Right lobe of liver (tissue), 4 donors: Measurements from ENCODE around the gene TGM3.

Source experiments
- CTCF ChIP-seq, 4 donors: fragments of 200-600 bp in 3 of 4; fragments of 450-650 bp in 1 of 4; IDR thresholded peaks; one replicate each; pipeline versions ENCODE4 v1.5.1 to v1.8.0; 2016 to 2022; ENCODE audit warnings: antibody characterized with exemption in 4 of 4, mild to moderate bottlenecking in 2 of 4
- POLR2A ChIP-seq: fragments of 450-650 bp; IDR thresholded peaks from one replicate; pipeline ENCODE4 v1.6.1; 2017; ENCODE audit warnings: antibody characterized with exemption, mild to moderate bottlenecking
- donor health status: DM: no; HTN: no; CAD: no.
- donor health status: DM: no; HTN: no; CAD: no.
- donor health status: DM: no; HTN: yes; CAD: no.

- TF ChIP-seq POLR2A, result no peak
- TF ChIP-seq CTCF (IDR thresholded peaks at IDR 0.05), result no peak
Measured at GRCh38 chr20:2311329-2311728, 15.5 kb downstream of the TGM3 start.
